Left hindlimb (tissue), 1 donor: ENCODE results near the gene SMIM1.
A peak's percentile ranks its signal among the peaks of the same experiment; 100 is the strongest.

Source experiments
- DNase-seq: peaks from one replicate; pipeline ENCODE4 v3.0.0-alpha.2; 2018

Gene SMIM1

GRCh38 chr1:3777647-3778589, 5.4 kb downstream of the SMIM1 start:
- peak; percentile 26 for DNase-seq

GRCh38 chr1:3778590-3779264, 6.2 kb downstream of the SMIM1 start:
- no peak for DNase-seq

- DNase-seq, result no peak
These were observed 6.8 kb downstream of the SMIM1 start for GRCh38 chr1:3779265-3779911.

- no peak for DNase-seq
These were observed 7.4 kb downstream of the SMIM1 start for GRCh38 chr1:3779912-3780416.

GRCh38 chr1:3780901-3781300, 8.4 kb downstream of the SMIM1 start:
- DNase-seq, result no peak

GRCh38 chr1:3783651-3784474, 11.3 kb downstream of the SMIM1 start:
- DNase-seq, result no peak

- DNase-seq, result no peak
These were observed 12.5 kb downstream of the SMIM1 start for GRCh38 chr1:3785045-3785444.

GRCh38 chr1:3785456-3786157, 13.1 kb downstream of the SMIM1 start:
- no peak for DNase-seq

GRCh38 chr1:3786468-3787348, 14.2 kb downstream of the SMIM1 start:
- peak; percentile 26 for DNase-seq

- no peak for DNase-seq
These were observed 14.8 kb downstream of the SMIM1 start for GRCh38 chr1:3787349-3787715.

GRCh38 chr1:3787745-3788605, 15.4 kb downstream of the SMIM1 start:
- no peak for DNase-seq

- no peak for DNase-seq
These were observed 16.3 kb downstream of the SMIM1 start for GRCh38 chr1:3788756-3789420.

- no peak for DNase-seq
These were observed 17.1 kb downstream of the SMIM1 start for GRCh38 chr1:3789421-3790300.

GRCh38 chr1:3790500-3790923, 18.0 kb downstream of the SMIM1 start:
- DNase-seq, result no peak

- no peak for DNase-seq
These were observed 18.4 kb downstream of the SMIM1 start for GRCh38 chr1:3790952-3791351.

GRCh38 chr1:3795453-3796214, 23.1 kb downstream of the SMIM1 start:
- no peak for DNase-seq
